ENCODE results near the gene CENPP. TPM values are rescaled to one million over a fixed set of nuclear protein-coding genes. Genes with fewer than 3 reads are reported as not detected.

Gene CENPP
- total RNA-seq, 1 donor from 2014 or later: 4.3 TPM

- H3K4me3 ChIP-seq: no peak overlapping the region
- no peaks in the 10 kb centered on the region for H3K27me3 ChIP-seq (ENCODE audit: low read depth)
- no peak overlapping the region for H3K27ac ChIP-seq
- H3K36me3 ChIP-seq: no peaks in the 10 kb centered on the region
- no peak for TF ChIP-seq CTCF (IDR thresholded peaks at IDR 0.05)
- H3K4me1 ChIP-seq: peaks cover 3% of the 10 kb centered on the region
- no peaks in the 10 kb centered on the region for H3K9me3 ChIP-seq
- intact Hi-C loops (cut with DNase I): no loop called here
- ATAC-seq (no peak), DNase-seq (no peak)
These were observed 173.9 kb downstream of the CENPP start for GRCh38 chr9:92499701-92500100.

- no peak for ATAC-seq
These were observed 175.0 kb downstream of the CENPP start for GRCh38 chr9:92500725-92501124.

GRCh38 chr9:92501671-92502393 is 176.1 kb downstream of the CENPP start:
- peak overlapping the region; percentile 33 for H3K27ac ChIP-seq
- TF ChIP-seq CTCF (IDR thresholded peaks at IDR 0.05): peak; percentile 18
- peak; percentile 50 to 51 for ATAC-seq
- H3K9me3 ChIP-seq: no peaks in the 10 kb centered on the region
- intact Hi-C loops (cut with DNase I): no loop called here
- no peaks in the 10 kb centered on the region for H3K27me3 ChIP-seq (ENCODE audit: low read depth)
- H3K4me1 ChIP-seq: peaks cover 8% of the 10 kb centered on the region
- no peak for DNase-seq
- H3K4me3 ChIP-seq: no peak overlapping the region
- no peaks in the 10 kb centered on the region for H3K36me3 ChIP-seq

More at GRCh38 chr9:92500725-92501124, 175.0 kb downstream of the CENPP start:
- no peak for TF ChIP-seq CTCF (IDR thresholded peaks at IDR 0.05)
- DNase-seq: no peak
- peak overlapping the region; percentile 33 for H3K27ac ChIP-seq
- no peaks in the 10 kb centered on the region for H3K27me3 ChIP-seq (ENCODE audit: low read depth)
- H3K4me1 ChIP-seq: peaks cover 3% of the 10 kb centered on the region
- H3K4me3 ChIP-seq: no peak overlapping the region
- no peaks in the 10 kb centered on the region for H3K9me3 ChIP-seq
- no peaks in the 10 kb centered on the region for H3K36me3 ChIP-seq
- intact Hi-C loops (cut with DNase I): no loop called here

- DNase-seq (no peak), ATAC-seq (no peak)
- Histone ChIP-seq H3K9me3 (no peaks in the 10 kb centered on the region), H3K36me3 (no peaks in the 10 kb centered on the region), H3K4me1 (peaks cover 9% of the 10 kb centered on the region), H3K27me3 (ENCODE audit: low read depth) (no peaks in the 10 kb centered on the region), H3K27ac (no peak overlapping the region), H3K4me3 (no peak overlapping the region)
- intact Hi-C loops (cut with DNase I): no loop called here
- no peak for TF ChIP-seq CTCF (IDR thresholded peaks at IDR 0.05)
These were observed 177.4 kb downstream of the CENPP start for GRCh38 chr9:92503156-92503555.

GRCh38 chr9:92504881-92505280 is 179.1 kb downstream of the CENPP start:
- peaks cover 9% of the 10 kb centered on the region for H3K4me1 ChIP-seq
- TF ChIP-seq CTCF (IDR thresholded peaks at IDR 0.05): no peak
- no peak for DNase-seq
- intact Hi-C loops (cut with DNase I): no loop called here
- H3K36me3 ChIP-seq: no peaks in the 10 kb centered on the region
- no peak for ATAC-seq
- H3K27me3 ChIP-seq (ENCODE audit: low read depth): no peaks in the 10 kb centered on the region
- no peak overlapping the region for H3K4me3 ChIP-seq
- no peaks in the 10 kb centered on the region for H3K9me3 ChIP-seq
- no peak overlapping the region for H3K27ac ChIP-seq
